K562 (cell line): Measurements from ENCODE around the gene MEF2B. TPM values are rescaled to one million over a fixed set of nuclear protein-coding genes. Genes with fewer than 3 reads are reported as not detected.
A peak's percentile ranks its signal among the peaks of the same experiment; 100 is the strongest.

Experiments
- CCNT2 ChIP-seq: IDR thresholded peaks from 2 replicates; pipeline ENCODE4 v1.6.1; 2011; ENCODE audit warnings: borderline replicate concordance, low read depth, mild to moderate bottlenecking, moderate library complexity, mixed read lengths, low read length; ENCODE audit not compliant: insufficient read length; ENCODE audit errors: extremely low read depth
- CHD1 ChIP-seq: fragments of 200-600 bp; sonication (generic); IDR thresholded peaks from one replicate; pipeline ENCODE4 v1.6.1; 2012; ENCODE audit warnings: mild to moderate bottlenecking, moderate library complexity, low read length, inconsistent platforms
- CXXC5 ChIP-seq: fragments of 250-450 bp; sonication (Bioruptor Pico); IDR thresholded peaks from 2 replicates; pipeline ENCODE4 v1.8.0; 2022; ENCODE audit warnings: inconsistent platforms, mild to moderate bottlenecking, moderate library complexity
- E2F6 ChIP-seq, 2 experiments: IDR thresholded peaks; 2 replicates each; pipeline ENCODE4 v1.6.1; 2011; ENCODE audit warnings: borderline replicate concordance in 1 of 2, control low read depth in 1 of 2, low read depth in 1 of 2, low read length in 1 of 2, mild to moderate bottlenecking in 1 of 2, mixed read lengths in 1 of 2, moderate library complexity in 1 of 2; ENCODE audit not compliant: insufficient read depth in 1 of 2, insufficient read length in 1 of 2, poor library complexity in 1 of 2, severe bottlenecking in 1 of 2; ENCODE audit errors: extremely low read depth in 1 of 2
- ELF4 ChIP-seq: fragments of 450-650 bp; formaldehyde crosslinking; IDR thresholded peaks from 2 replicates; pipeline ENCODE4 v1.4.0; 2022; ENCODE audit warnings: missing genetic modification characterization
- HES1 ChIP-seq: fragments of 450-650 bp; IDR thresholded peaks from 2 replicates; pipeline ENCODE4 v1.6.1; 2016; ENCODE audit warnings: low read depth, mild to moderate bottlenecking, moderate library complexity
- HNRNPLL ChIP-seq: fragments of 200-400 bp; formaldehyde crosslinking; IDR thresholded peaks from 2 replicates; pipeline ENCODE4 v1.6.1; 2017; ENCODE audit warnings: low read length, low read depth, mild to moderate bottlenecking; ENCODE audit not compliant: poor library complexity, severe bottlenecking
- MIER1 ChIP-seq: fragments of 450-650 bp; IDR thresholded peaks from 2 replicates; pipeline ENCODE4 v1.6.1; 2016; ENCODE audit warnings: antibody characterized with exemption, mild to moderate bottlenecking, low read depth
- NR2C2 ChIP-seq, 2 experiments: fragments of 200-800 bp in 1 of 2; sonication (Bioruptor generic) in 1 of 2; sonication (generic) in 1 of 2; formaldehyde crosslinking in 1 of 2; IDR thresholded peaks; 2 replicates each; pipeline versions ENCODE4 v1.6.1 to v1.8.0; 2016 to 2022; ENCODE audit warnings: mild to moderate bottlenecking in 1 of 2, missing compliant biosample characterization in 1 of 2, missing genetic modification characterization in 1 of 2, missing genetic modification reagents in 1 of 2
- PATZ1 ChIP-seq: fragments of 250-450 bp; sonication (Bioruptor Pico); IDR thresholded peaks from 2 replicates; pipeline ENCODE4 v1.5.0; 2020; ENCODE audit warnings: mild to moderate bottlenecking, borderline replicate concordance
- PCBP1 ChIP-seq: fragments of 200-400 bp; formaldehyde crosslinking; IDR thresholded peaks from 2 replicates; pipeline ENCODE4 v1.6.1; 2018; ENCODE audit warnings: mild to moderate bottlenecking, low read depth, low read length; ENCODE audit not compliant: poor library complexity, severe bottlenecking
- RBM25 ChIP-seq: fragments of 200-400 bp; formaldehyde crosslinking; IDR thresholded peaks from 2 replicates; pipeline ENCODE4 v1.6.1; 2018; ENCODE audit warnings: low read length, low read depth, moderate library complexity; ENCODE audit not compliant: severe bottlenecking
- TEAD4 ChIP-seq, 2 experiments: sonication (generic) in 1 of 2; formaldehyde crosslinking in 1 of 2; IDR thresholded peaks; 2 replicates each; pipeline versions ENCODE4 v1.6.1 to v1.8.0; 2012 to 2022; ENCODE audit warnings: borderline replicate concordance in 1 of 2, inconsistent platforms in 1 of 2, low read length in 1 of 2, mild to moderate bottlenecking in 1 of 2, missing genetic modification reagents in 1 of 2
- USF1 ChIP-seq: sonication (generic); formaldehyde crosslinking; IDR thresholded peaks from 2 replicates; pipeline ENCODE4 v1.9.0; 2022; ENCODE audit warnings: mild to moderate bottlenecking, missing genetic modification reagents
- ZBTB7A ChIP-seq: IDR thresholded peaks from 2 replicates; pipeline ENCODE4 v1.6.1; 2011; ENCODE audit warnings: low read depth, mild to moderate bottlenecking, low read length, moderate library complexity, borderline replicate concordance; ENCODE audit not compliant: control insufficient read depth
- ZNF12 ChIP-seq: sonication (generic); formaldehyde crosslinking; IDR thresholded peaks from 2 replicates; pipeline ENCODE4 v1.4.0; 2020; ENCODE audit warnings: mild to moderate bottlenecking, missing genetic modification reagents
- ZNF408 ChIP-seq: fragments of 250-450 bp; sonication (Bioruptor Pico); IDR thresholded peaks from 2 replicates; pipeline ENCODE4 v1.4.0; 2020; ENCODE audit warnings: low read depth, mild to moderate bottlenecking, moderate library complexity
- ZNF431 ChIP-seq: sonication (generic); formaldehyde crosslinking; IDR thresholded peaks from 2 replicates; pipeline ENCODE4 v1.8.0; 2022; ENCODE audit warnings: mild to moderate bottlenecking, missing genetic modification reagents
- polyA plus RNA-seq, 8 experiments: library from polyadenylated mRNA; depleted of rRNA in 4 of 8; stranded (reverse) in 5 of 8; unstranded in 3 of 8; fragments of >200 nt; fragmentation: Nextera tagmentation in 2 of 8; fragmentation: Illumina TruSeq in 1 of 8; extraction: Ambion mirVana in 2 of 8; extraction: Trizol in 1 of 8; gene quantifications; 2 replicates each; pipeline versions ENCODE4 v1.2.1 to v1.2.3, GENCODE V29; 2011 to 2014; ENCODE audit warnings: inconsistent platforms in 1 of 8, missing spikeins in 1 of 8
- total RNA-seq, 7 experiments: library from RNA; depleted of rRNA in 6 of 7; stranded (reverse); fragments of >200 nt in 6 of 7; fragmentation: Illumina TruSeq in 2 of 7; extraction: Trizol in 2 of 7; gene quantifications; 2 replicates each; pipeline versions ENCODE4 v1.2.1 to v1.2.3, GENCODE V29; 2011 to 2021; ENCODE audit warnings: low replicate concordance in 1 of 7

MEF2B gene
- total and polyA plus RNA-seq, 9 of the 15 experiments (the other 6 are each of a cell fraction or from before 2014, with no cell fraction given) = 0.14 to 1.9 (median 0.71) TPM; not detected in 3

GRCh38 chr19:19170053-19170872 lies at the start of gene MEF2B (continued):
- TF ChIP-seq PATZ1 (CRISPR knock-in tag) = no peak
- no peak for TF ChIP-seq NR2C2 (CRISPR knock-in tag; IDR thresholded peaks at IDR 0.05)
- TF ChIP-seq NR2C2 (tag; IDR thresholded peaks at IDR 0.05) = peak; percentile 67; the same call in 1 of the 2 replicates
- peak; percentile 53 for TF ChIP-seq CXXC5 (CRISPR knock-in tag)
- TF ChIP-seq HNRNPLL = no peak
- no peak for TF ChIP-seq ZNF431 (CRISPR knock-in tag)
- TF ChIP-seq CHD1 = no peak
- TF ChIP-seq PCBP1 = no peak
- TF ChIP-seq MIER1 = no peak
- TF ChIP-seq ELF4 (CRISPR knock-in tag) = 0 out of 2 replicates have a peak, but pooled peaks have one; percentile 46
- TF ChIP-seq RBM25 = peak; percentile 65
- TF ChIP-seq E2F6 (IDR thresholded peaks at IDR 0.05; ENCODE audit: borderline replicate concordance in 1 of 2, extremely low read depth in 1 of 2, insufficient read depth in 1 of 2, insufficient read length in 1 of 2, low read depth in 1 of 2, low read length in 1 of 2, poor library complexity in 1 of 2, severe bottlenecking in 1 of 2) = peak in 1 of 2 experiments; percentile 42
- peak; percentile 36 for TF ChIP-seq CCNT2
- TF ChIP-seq USF1 = 0 out of 2 replicates have a peak, but pooled peaks have one; percentile 7
- 0 out of 2 replicates have a peak, but pooled peaks have one; percentile 37 for TF ChIP-seq ZNF12
- TF ChIP-seq TEAD4 (IDR thresholded peaks at IDR 0.05; ENCODE audit: low read length) = no peak
- TF ChIP-seq TEAD4 (CRISPR knock-in tag; IDR thresholded peaks at IDR 0.05; ENCODE audit: borderline replicate concordance) = no peak
- no peak for TF ChIP-seq ZNF408 (CRISPR knock-in tag)
- 0 out of 2 replicates have a peak, but pooled peaks have one; percentile 60 for TF ChIP-seq ZBTB7A
- no peak for TF ChIP-seq HES1
